ENCODE results near the gene TCEA2.

TCEA2 gene

DNA sequence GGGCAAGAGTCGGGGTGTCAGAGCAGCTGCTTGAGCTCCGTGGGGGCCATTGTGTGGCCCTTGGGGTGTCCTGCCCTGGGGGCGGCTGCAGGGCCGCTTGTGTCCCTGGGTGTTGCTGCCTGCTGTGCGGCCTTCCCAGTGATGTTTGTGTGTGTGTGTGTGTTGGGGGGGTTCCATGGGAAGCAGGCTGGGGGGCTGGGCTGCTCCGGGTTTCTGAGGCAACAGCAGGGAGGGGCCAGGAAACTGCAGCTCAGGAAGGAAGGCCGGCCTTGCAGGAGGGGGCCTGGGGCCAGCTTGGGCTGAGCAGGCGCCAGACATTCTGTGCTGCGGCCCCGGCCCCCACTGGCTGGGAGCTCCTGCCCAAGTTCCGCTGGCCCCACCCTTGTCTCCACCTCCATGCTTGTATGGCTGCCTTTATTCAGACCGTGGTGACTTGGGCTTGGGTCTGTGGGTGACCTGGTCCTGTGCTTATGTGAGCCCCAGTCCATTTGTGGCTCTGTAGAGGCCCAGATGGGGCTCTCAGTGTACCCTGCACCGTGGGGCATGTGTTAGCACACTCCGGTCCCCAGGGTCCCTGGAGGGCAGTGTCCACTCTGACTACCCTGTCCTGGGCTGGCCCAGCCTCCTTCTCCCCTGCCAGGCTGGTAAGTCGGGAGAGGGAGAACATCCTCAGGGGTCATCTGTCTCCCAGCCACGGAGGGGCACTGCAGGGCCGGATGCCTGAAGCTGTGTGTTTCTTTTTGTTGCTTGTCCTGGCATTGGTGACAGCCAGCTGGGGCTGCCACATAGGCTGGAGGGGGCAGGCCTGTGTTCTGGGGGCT lies 8.9 kb upstream of the TCEA2 start:
- TF ChIP-seq, protein P1, sequence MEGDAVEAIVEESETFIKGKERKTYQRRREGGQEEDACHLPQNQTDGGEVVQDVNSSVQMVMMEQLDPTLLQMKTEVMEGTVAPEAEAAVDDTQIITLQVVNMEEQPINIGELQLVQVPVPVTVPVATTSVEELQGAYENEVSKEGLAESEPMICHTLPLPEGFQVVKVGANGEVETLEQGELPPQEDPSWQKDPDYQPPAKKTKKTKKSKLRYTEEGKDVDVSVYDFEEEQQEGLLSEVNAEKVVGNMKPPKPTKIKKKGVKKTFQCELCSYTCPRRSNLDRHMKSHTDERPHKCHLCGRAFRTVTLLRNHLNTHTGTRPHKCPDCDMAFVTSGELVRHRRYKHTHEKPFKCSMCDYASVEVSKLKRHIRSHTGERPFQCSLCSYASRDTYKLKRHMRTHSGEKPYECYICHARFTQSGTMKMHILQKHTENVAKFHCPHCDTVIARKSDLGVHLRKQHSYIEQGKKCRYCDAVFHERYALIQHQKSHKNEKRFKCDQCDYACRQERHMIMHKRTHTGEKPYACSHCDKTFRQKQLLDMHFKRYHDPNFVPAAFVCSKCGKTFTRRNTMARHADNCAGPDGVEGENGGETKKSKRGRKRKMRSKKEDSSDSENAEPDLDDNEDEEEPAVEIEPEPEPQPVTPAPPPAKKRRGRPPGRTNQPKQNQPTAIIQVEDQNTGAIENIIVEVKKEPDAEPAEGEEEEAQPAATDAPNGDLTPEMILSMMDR (conservative IDR thresholded peaks at IDR 0.05; ENCODE audit: low read length) = peak; percentile 36; the same call in 1 of the 2 replicates
- TF ChIP-seq EZH2phosphoT487 (IDR thresholded peaks at IDR 0.05; ENCODE audit: borderline replicate concordance) = no peak
- Histone ChIP-seq H4K20me1 (ENCODE audit: insufficient read depth, low read length, poor library complexity, severe bottlenecking) (no peaks in the 10 kb centered on the region), H3K4me3 (ENCODE audit: low read length, poor library complexity, severe bottlenecking) (no peak overlapping the region), H3K27me3 (ENCODE audit: insufficient read depth, low read length, poor library complexity, severe bottlenecking) (no peaks in the 10 kb centered on the region), H3F3A (ENCODE audit: low read depth) (no peaks in the 10 kb centered on the region), H3K9ac (ENCODE audit: low read depth, low read length, poor library complexity, severe bottlenecking) (peak overlapping the region; percentile 40), H3K4me2 (ENCODE audit: low read depth, low read length, poor library complexity, severe bottlenecking) (peak overlapping the region; percentile 44), H3K79me2 (ENCODE audit: insufficient read depth, low read length) (no peaks in the 10 kb centered on the region), H2AFZ (ENCODE audit: low read length) (peak overlapping the region; percentile 19; the same call in 1 of the 2 replicates), H3K36me3 (ENCODE audit: insufficient read depth, low read length) (no peaks in the 10 kb centered on the region), H3K9me3 (ENCODE audit: insufficient read depth, low read depth, low read length) (no peaks in the 10 kb centered on the region), H3K9me2 (replicated peaks; ENCODE audit: low read depth, low read length) (no peaks in the 10 kb centered on the region), H3K4me1 (ENCODE audit: insufficient read depth, low read length, poor library complexity, severe bottlenecking) (peaks cover 18% of the 10 kb centered on the region)

DNA sequence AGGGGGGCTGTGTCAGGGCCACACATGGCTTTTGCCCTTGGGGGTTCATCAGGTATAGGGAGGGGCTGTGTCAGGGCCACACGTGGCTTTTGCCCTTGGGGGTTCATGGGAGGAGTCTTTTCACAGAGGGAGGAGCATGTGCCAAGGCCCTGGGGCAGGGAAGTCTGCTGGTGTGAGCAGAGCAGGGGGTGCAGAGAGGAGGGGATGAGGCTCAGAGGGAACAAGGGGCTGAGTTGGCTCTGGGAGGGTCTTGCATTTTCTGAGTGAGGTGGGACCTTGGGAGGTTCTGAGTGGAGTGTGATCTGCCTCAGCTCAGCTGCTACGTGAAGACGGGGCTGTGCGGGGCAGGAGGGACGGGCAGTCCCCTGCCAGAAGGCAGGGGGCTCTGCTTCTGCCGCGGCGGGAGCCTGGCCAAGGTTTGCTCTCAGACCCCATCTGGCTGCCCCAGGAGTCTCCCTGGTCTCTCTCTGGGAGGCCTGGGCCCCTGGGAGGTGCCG lies 7.6 kb upstream of the TCEA2 start:
- no peaks in the 10 kb centered on the region for H3K9me2 ChIP-seq (replicated peaks; ENCODE audit: low read depth, low read length)
- no peaks in the 10 kb centered on the region for H3K27me3 ChIP-seq (ENCODE audit: insufficient read depth, low read length, poor library complexity, severe bottlenecking)
- H3K36me3 ChIP-seq (ENCODE audit: insufficient read depth, low read length) = no peaks in the 10 kb centered on the region
- no peak overlapping the region for H3K4me2 ChIP-seq (ENCODE audit: low read depth, low read length, poor library complexity, severe bottlenecking)
- H3K4me1 ChIP-seq (ENCODE audit: insufficient read depth, low read length, poor library complexity, severe bottlenecking) = peaks cover 18% of the 10 kb centered on the region
- H2AFZ ChIP-seq (ENCODE audit: low read length) = no peak overlapping the region
- no peak for TF ChIP-seq EZH2phosphoT487 (IDR thresholded peaks at IDR 0.05; ENCODE audit: borderline replicate concordance)
- TF ChIP-seq, protein P1 (conservative IDR thresholded peaks at IDR 0.05; ENCODE audit: low read length) = no peak
- H3K4me3 ChIP-seq (ENCODE audit: low read length, poor library complexity, severe bottlenecking) = no peak overlapping the region
- no peaks in the 10 kb centered on the region for H3K9me3 ChIP-seq (ENCODE audit: insufficient read depth, low read depth, low read length)
- no peak overlapping the region for H3K9ac ChIP-seq (ENCODE audit: low read depth, low read length, poor library complexity, severe bottlenecking)
- H4K20me1 ChIP-seq (ENCODE audit: insufficient read depth, low read length, poor library complexity, severe bottlenecking) = no peaks in the 10 kb centered on the region
- no peaks in the 10 kb centered on the region for H3K79me2 ChIP-seq (ENCODE audit: insufficient read depth, low read length)
- no peaks in the 10 kb centered on the region for H3F3A ChIP-seq (ENCODE audit: low read depth)

DNA sequence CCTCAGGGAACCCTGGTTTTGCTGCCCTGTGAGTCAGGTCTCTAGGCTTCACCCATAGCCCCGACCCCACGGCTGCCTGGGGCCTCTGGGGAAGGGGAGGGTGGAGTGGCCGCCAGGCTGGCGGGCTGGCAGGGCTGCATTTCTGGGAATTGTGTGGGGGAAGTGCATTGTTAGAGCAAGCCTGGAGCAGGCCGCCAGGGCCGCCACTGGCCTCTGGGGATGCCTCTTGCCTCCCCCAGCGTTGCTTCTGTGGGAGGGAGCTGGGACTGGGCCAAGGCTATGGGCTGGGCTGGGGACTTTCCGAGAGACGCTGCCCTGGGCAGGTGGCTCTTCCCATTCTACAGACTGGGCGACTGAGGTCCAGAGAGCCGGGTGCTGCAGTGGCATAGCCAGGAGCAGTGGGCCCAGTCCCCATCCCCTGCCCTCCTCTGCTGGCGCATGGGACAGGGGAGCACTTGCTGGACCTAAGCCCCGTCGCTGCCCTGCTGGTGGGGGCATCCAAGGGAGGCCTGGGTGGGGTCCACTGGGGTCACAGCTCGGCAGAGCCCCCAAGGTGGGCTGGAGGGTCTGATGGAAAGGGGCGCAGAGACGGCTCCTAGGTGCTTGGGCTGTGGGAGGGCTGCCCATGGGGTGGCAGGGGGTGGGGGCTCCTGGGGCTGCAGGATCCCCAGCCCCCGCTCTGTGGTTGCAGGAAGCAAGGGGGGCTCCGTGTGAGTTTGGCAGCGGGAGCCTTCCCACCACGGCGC lies 6.9 kb upstream of the TCEA2 start:
- Histone ChIP-seq H3K36me3 (ENCODE audit: insufficient read depth, low read length) (no peaks in the 10 kb centered on the region), H3K9ac (ENCODE audit: low read depth, low read length, poor library complexity, severe bottlenecking) (no peak overlapping the region), H4K20me1 (ENCODE audit: insufficient read depth, low read length, poor library complexity, severe bottlenecking) (no peaks in the 10 kb centered on the region), H3K4me2 (ENCODE audit: low read depth, low read length, poor library complexity, severe bottlenecking) (no peak overlapping the region), H3K9me3 (ENCODE audit: insufficient read depth, low read depth, low read length) (no peaks in the 10 kb centered on the region), H3K4me1 (ENCODE audit: insufficient read depth, low read length, poor library complexity, severe bottlenecking) (peaks cover 18% of the 10 kb centered on the region), H3F3A (ENCODE audit: low read depth) (no peaks in the 10 kb centered on the region), H3K9me2 (replicated peaks; ENCODE audit: low read depth, low read length) (no peaks in the 10 kb centered on the region), H3K4me3 (ENCODE audit: low read length, poor library complexity, severe bottlenecking) (no peak overlapping the region), H2AFZ (ENCODE audit: low read length) (no peak overlapping the region), H3K27me3 (ENCODE audit: insufficient read depth, low read length, poor library complexity, severe bottlenecking) (no peaks in the 10 kb centered on the region), H3K79me2 (ENCODE audit: insufficient read depth, low read length) (no peaks in the 10 kb centered on the region)
- TF ChIP-seq, protein P1 (conservative IDR thresholded peaks at IDR 0.05; ENCODE audit: low read length) = no peak
- no peak for TF ChIP-seq EZH2phosphoT487 (IDR thresholded peaks at IDR 0.05; ENCODE audit: borderline replicate concordance)
